ENCODE measurements around the gene TMCC1. TPM values are rescaled to one million over a fixed set of nuclear protein-coding genes. Genes with fewer than 3 reads are reported as not detected.

TMCC1 gene
- total and polyA plus RNA-seq, 2 experiments from 2014 or later = 12.3 to 26.9 TPM

DNA sequence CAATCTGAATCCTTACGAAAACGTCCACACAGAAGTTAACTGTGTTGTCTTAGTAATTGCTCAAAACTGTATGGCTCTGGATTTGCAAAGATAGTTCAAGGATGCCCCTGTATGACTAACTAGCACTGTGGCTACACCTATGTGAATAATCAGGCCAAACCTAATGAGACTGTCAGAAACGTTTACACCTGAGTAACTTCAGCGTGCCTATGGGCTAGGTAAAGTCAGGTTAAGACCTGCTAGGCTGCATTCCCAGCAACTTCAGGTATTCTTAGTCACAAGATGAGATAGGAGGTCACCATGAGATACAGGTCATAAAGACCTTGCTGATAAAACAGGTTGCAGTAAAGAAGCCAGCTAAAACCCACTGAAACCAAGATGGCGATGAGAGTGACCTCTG lies 199.3 kb downstream of the TMCC1 start:
- TF ChIP-seq, protein P1, sequence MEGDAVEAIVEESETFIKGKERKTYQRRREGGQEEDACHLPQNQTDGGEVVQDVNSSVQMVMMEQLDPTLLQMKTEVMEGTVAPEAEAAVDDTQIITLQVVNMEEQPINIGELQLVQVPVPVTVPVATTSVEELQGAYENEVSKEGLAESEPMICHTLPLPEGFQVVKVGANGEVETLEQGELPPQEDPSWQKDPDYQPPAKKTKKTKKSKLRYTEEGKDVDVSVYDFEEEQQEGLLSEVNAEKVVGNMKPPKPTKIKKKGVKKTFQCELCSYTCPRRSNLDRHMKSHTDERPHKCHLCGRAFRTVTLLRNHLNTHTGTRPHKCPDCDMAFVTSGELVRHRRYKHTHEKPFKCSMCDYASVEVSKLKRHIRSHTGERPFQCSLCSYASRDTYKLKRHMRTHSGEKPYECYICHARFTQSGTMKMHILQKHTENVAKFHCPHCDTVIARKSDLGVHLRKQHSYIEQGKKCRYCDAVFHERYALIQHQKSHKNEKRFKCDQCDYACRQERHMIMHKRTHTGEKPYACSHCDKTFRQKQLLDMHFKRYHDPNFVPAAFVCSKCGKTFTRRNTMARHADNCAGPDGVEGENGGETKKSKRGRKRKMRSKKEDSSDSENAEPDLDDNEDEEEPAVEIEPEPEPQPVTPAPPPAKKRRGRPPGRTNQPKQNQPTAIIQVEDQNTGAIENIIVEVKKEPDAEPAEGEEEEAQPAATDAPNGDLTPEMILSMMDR (IDR thresholded peaks at IDR 0.05; ENCODE audit: low read depth, low read length) = no peak
- H3K4me3 ChIP-seq = no peak overlapping the region
- DNase-seq (ENCODE audit: low read depth in 1 of 2, low spot score in 1 of 2) = no peak
- H3K9me3 ChIP-seq (ENCODE audit: low read depth) = no peaks in the 10 kb centered on the region
- peaks cover 2% of the 10 kb centered on the region for H3K4me1 ChIP-seq (ENCODE audit: low read depth)
- no peak overlapping the region for H3K27ac ChIP-seq
- H3K27me3 ChIP-seq = no peaks in the 10 kb centered on the region
- H3K36me3 ChIP-seq = no peaks in the 10 kb centered on the region

DNA sequence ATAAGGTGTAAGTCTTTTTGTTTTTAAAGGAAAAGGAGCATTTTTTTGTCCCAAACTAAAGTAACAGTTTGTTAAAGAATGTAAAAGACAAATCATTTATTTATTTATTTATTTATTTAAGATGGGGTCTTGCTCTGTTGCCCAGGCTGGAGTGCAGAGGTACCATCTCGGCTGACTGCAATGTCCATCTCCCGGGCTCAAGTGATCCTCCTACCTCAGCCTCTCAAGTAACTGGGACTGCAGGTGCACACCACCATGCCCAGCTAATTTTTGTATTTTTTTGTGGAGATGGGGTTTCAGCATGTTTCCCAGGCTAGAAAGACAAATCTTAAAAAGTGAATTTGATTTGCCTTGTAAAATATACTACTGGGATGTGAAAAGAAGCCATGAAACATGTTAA lies 200.8 kb downstream of the TMCC1 start:
- peaks cover 17% of the 10 kb centered on the region for H3K4me1 ChIP-seq (ENCODE audit: low read depth)
- H3K27me3 ChIP-seq = no peaks in the 10 kb centered on the region
- TF ChIP-seq, protein P1 (IDR thresholded peaks at IDR 0.05; ENCODE audit: low read depth, low read length) = no peak
- H3K4me3 ChIP-seq = no peak overlapping the region
- DNase-seq (ENCODE audit: low read depth in 1 of 2, low spot score in 1 of 2) = no peak
- H3K27ac ChIP-seq = no peak overlapping the region
- no peaks in the 10 kb centered on the region for H3K36me3 ChIP-seq
- H3K9me3 ChIP-seq (ENCODE audit: low read depth) = no peaks in the 10 kb centered on the region

DNA sequence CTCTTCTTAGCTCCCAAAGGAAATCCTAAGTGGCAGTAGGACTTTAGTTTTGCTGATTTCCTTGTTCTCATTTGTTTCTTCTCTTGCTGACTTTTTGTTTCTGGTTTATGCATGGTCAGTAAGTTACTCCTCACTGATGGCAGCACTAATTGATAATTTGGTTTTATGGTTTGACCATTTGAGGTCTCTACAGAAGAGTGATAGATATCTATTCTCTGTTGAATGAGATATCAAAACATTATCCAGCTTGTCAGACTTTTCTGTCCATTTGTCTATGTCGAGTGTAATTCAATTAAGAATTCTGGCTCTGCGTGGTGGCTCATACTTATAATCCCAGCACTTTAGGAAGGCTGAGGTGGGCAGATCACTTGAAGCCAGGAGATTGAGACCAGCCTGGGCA lies 202.5 kb downstream of the TMCC1 start:
- Histone ChIP-seq H3K27me3 (no peaks in the 10 kb centered on the region), H3K9me3 (ENCODE audit: low read depth) (no peaks in the 10 kb centered on the region), H3K4me1 (ENCODE audit: low read depth) (peaks cover 20% of the 10 kb centered on the region), H3K36me3 (no peaks in the 10 kb centered on the region), H3K27ac (no peak overlapping the region), H3K4me3 (no peak overlapping the region)
- no peak for DNase-seq (ENCODE audit: low read depth in 1 of 2, low spot score in 1 of 2)
- TF ChIP-seq, protein P1 (IDR thresholded peaks at IDR 0.05; ENCODE audit: low read depth, low read length) = no peak

DNA sequence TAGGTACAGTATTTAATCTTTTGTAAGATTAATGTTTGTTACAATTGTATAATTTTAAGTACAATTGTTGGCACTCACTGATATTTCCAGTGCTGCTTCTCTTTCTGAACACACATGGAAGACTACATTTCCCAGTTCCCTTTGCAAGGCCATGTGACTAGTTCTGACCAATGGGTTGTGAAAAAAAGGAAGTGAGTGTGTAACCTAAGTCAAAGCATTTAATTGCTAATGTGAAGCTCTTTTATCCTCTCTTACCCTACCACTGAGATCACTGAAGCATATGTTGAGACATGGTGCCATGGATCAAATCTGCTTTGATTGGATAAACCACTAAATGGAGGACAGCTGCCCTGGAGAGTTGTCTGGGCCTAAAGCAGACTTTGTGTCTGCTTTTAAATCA lies 203.1 kb downstream of the TMCC1 start:
- peak; percentile 48 to 71 for DNase-seq (ENCODE audit: low read depth in 1 of 2, low spot score in 1 of 2)
- no peaks in the 10 kb centered on the region for H3K36me3 ChIP-seq
- H3K27ac ChIP-seq = no peak overlapping the region
- H3K9me3 ChIP-seq (ENCODE audit: low read depth) = no peaks in the 10 kb centered on the region
- H3K27me3 ChIP-seq = no peaks in the 10 kb centered on the region
- no peak overlapping the region for H3K4me3 ChIP-seq
- peaks cover 20% of the 10 kb centered on the region for H3K4me1 ChIP-seq (ENCODE audit: low read depth)
- TF ChIP-seq, protein P1 (IDR thresholded peaks at IDR 0.05; ENCODE audit: low read depth, low read length) = no peak

DNA sequence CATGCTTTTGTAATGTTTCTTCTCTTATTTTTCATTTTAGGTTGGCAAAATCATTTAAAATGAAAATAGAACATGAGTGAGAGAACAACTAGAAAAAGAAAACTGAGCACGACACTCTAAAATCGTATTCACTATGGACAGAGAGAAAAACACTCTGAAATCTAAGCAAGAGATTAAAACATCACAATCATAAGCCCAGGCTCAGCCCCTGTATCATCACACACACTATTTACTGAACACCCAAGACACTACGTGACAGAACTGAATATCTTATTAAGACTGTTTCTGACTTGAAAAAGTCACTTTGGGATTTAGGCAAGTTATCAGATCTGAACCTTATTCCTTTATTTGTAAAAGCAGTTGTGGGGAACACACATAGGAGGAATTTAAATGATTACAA lies 204.5 kb downstream of the TMCC1 start:
- Histone ChIP-seq H3K27me3 (no peaks in the 10 kb centered on the region), H3K4me3 (no peak overlapping the region), H3K36me3 (no peaks in the 10 kb centered on the region), H3K9me3 (ENCODE audit: low read depth) (no peaks in the 10 kb centered on the region), H3K4me1 (ENCODE audit: low read depth) (peaks cover 20% of the 10 kb centered on the region), H3K27ac (peak overlapping the region; percentile 46)
- TF ChIP-seq, protein P1 (IDR thresholded peaks at IDR 0.05; ENCODE audit: low read depth, low read length) = no peak
- no peak for DNase-seq (ENCODE audit: low read depth in 1 of 2, low spot score in 1 of 2)
